HG03103 (cell line): ENCODE data around the gene QSOX1.
"Not testable (repeated sequence)": the region's sequence is repeated elsewhere in the genome, so short reads cannot be mapped to it uniquely, and the experiment has no call there.

Experiments
- ATAC-seq: cut with Tn5 transposase; IDR thresholded peaks from one replicate; pipeline ENCODE4 v1.9.1; 2021; ENCODE audit warnings: low read depth; ENCODE audit not compliant: unreplicated experiment

The QSOX1 gene

GRCh38 chr1:180186831-180187230, 32.2 kb downstream of the QSOX1 start:
- ATAC-seq: no peak

- ATAC-seq: no peak
These were observed 33.0 kb downstream of the QSOX1 start for GRCh38 chr1:180187626-180188025.

- no peak for ATAC-seq
These were observed 33.4 kb downstream of the QSOX1 start for GRCh38 chr1:180188091-180188506.

- ATAC-seq: no peak
These were observed 34.1 kb downstream of the QSOX1 start for GRCh38 chr1:180188684-180189175.

- no peak for ATAC-seq
These were observed 35.4 kb downstream of the QSOX1 start for GRCh38 chr1:180190091-180190490.

GRCh38 chr1:180192172-180192571, 37.5 kb downstream of the QSOX1 start:
- ATAC-seq: no peak

- no peak for ATAC-seq
These were observed 38.7 kb downstream of the QSOX1 start for GRCh38 chr1:180193141-180194047.

GRCh38 chr1:180194048-180194425, 39.4 kb downstream of the QSOX1 start:
- ATAC-seq: no peak

- no peak for ATAC-seq
These were observed 40.0 kb downstream of the QSOX1 start for GRCh38 chr1:180194546-180195207.

- no peak for ATAC-seq
These were observed 40.7 kb downstream of the QSOX1 start for GRCh38 chr1:180195401-180195800.

GRCh38 chr1:180195916-180196315, 41.2 kb downstream of the QSOX1 start:
- no peak for ATAC-seq

- ATAC-seq: no peak
These were observed 41.9 kb downstream of the QSOX1 start for GRCh38 chr1:180196436-180197003.

- ATAC-seq: no peak
These were observed 42.6 kb downstream of the QSOX1 start for GRCh38 chr1:180197231-180197630.

- ATAC-seq: no peak
These were observed 43.5 kb downstream of the QSOX1 start for GRCh38 chr1:180198196-180198595.

- no peak for ATAC-seq
These were observed 43.9 kb downstream of the QSOX1 start for GRCh38 chr1:180198611-180199010.

- no peak for ATAC-seq
These were observed 44.3 kb downstream of the QSOX1 start for GRCh38 chr1:180199018-180199417.

GRCh38 chr1:180201451-180202200, 47.0 kb downstream of the QSOX1 start:
- no peak for ATAC-seq

GRCh38 chr1:180202588-180202987, 47.9 kb downstream of the QSOX1 start:
- not testable (repeated sequence) for ATAC-seq

GRCh38 chr1:180204231-180204630, 49.6 kb downstream of the QSOX1 start:
- no peak for ATAC-seq

- ATAC-seq: no peak
These were observed 51.9 kb downstream of the QSOX1 start for GRCh38 chr1:180206581-180206980.

GRCh38 chr1:180208264-180208663, 53.6 kb downstream of the QSOX1 start:
- ATAC-seq: no peak
